GM19351 (cell line): ENCODE results near the gene BASP1.
A peak's percentile ranks its signal among the peaks of the same experiment; 100 is the strongest.

ENCODE experiments used
- ATAC-seq: cut with Tn5 transposase; IDR thresholded peaks from one replicate; pipeline ENCODE4 v1.9.1; 2021; ENCODE audit warnings: mild to moderate bottlenecking, moderate library complexity; ENCODE audit not compliant: unreplicated experiment

Gene BASP1

GRCh38 chr5:17217493-17218352 is at the start of gene BASP1:
TSS of gene BASP1 (plus strand) at chr5:17217631. CDS start at chr5:17275217, 57,586 bp downstream.
- ATAC-seq: peak; percentile 36

DNA sequence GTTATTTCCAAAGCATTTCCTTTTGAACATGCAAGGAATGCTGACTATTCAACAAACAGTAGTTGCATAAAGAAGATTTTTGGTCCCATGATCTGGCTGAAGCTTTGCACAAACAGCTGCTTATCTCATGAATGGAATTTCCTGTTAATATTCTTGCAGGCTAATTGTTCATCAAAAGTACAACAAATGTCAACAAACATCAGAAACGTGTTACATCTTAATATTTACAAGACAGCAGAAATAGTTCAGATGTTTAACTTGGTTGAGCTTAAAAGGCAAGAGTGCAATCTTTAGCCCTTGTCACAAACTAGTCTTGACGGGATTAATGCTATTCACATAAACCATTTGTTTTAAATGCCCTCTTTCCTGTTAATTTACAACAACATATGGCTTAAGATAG is 47.9 kb upstream of the BASP1 start:
- no peak for ATAC-seq

DNA sequence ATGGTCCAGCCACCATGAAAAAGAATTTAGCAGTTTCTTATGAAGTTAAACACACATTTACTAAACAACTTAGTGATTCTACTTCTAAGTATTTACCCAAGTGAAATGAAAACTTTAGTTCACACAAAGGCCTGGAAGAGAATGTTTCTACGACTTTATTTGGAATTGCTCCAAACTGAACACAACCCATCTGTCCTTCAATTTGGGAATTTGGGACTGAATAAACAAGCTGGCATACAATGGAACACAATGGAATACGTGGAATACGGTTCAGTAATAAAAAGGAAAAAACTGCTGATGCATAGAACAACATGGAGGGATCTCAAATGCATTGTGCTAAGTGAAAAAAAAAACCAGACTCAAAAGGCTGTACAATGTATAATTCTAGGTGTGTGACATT is 44.6 kb upstream of the BASP1 start:
- ATAC-seq: no peak

DNA sequence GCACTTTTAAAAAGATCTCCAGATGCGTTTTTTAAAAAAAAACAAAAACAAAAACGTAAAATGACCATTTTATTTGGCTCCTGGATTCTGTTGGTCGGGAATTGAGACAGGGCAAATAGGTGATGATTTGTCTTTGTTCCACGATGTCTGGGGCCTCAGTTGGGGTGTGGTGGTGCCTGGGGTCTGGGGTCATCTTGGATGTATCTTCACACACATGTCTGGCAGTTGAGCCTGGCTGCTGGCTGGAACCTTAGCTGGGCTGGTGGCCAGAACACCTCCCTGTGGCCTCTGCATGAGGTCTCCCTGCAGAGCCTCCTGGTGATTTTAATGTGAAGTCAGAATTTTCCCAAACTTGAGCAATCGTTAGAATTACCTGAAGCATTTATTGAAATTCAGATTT is 42.5 kb upstream of the BASP1 start:
- ATAC-seq: no peak

GRCh38 chr5:17177501-17178372 is 39.7 kb upstream of the BASP1 start:
- no peak for ATAC-seq

DNA sequence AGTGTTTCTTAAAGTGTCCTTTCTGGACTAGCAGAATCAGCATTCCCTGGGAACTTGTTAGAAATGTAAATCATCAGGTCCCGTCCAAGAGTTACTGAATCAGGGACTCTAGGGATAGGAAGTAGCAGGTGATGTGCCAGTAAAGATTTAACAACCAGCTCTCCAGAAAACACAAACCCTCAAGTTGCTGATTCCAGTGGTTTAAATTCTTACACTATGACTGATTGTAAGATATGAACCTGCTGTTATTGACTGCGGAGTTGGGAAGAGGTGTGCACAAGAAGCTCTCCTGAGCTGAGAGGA is 39.1 kb upstream of the BASP1 start:
- ATAC-seq: no peak

- ATAC-seq: no peak
These were observed 37.0 kb upstream of the BASP1 start for GRCh38 chr5:17180330-17180843.

GRCh38 chr5:17180864-17181723 is 36.3 kb upstream of the BASP1 start:
- ATAC-seq: no peak

DNA sequence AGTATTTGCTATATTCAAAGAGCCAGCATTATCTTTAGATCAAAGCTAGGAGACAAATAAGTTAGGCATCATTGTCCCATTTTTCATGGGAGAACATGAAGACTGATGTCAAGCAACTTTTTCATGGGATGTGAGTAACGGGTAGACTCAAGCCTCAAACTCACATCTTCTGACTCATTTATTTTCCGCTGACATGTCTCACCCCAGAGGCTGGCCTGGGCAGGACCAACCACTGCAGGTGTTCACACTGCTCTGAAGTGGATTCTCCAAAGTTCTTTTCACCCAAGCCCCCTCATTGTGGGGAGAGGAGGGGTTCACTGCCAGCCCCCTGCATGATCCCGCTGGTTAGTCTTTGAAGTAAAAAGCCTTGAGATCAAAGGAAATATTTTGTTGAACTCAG is 34.9 kb upstream of the BASP1 start:
- no peak for ATAC-seq

- no peak for ATAC-seq
These were observed 34.5 kb upstream of the BASP1 start for GRCh38 chr5:17182981-17183380.

GRCh38 chr5:17183831-17184230 is 33.6 kb upstream of the BASP1 start:
- ATAC-seq: no peak

GRCh38 chr5:17184588-17184987 is 32.8 kb upstream of the BASP1 start:
- ATAC-seq: no peak

DNA sequence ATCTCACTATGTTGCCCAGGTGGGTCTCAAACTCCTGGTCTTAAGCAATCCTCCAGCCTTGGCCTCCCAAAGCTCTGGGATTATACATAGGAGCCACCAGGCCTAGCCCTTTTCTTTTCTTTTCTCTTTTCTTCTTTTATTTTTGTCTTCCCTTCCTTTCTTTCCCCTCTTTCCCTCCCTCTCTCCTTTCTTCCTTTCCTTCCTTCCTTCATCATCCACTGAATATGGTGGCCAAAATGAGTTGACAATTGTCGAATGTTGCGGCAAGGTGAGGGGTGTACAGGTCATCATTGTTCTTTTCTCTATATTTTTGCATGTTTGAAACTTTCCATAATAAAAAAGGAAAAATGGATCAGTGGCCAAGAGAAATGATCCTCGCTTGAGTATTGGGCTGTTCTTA is 32.1 kb upstream of the BASP1 start:
- ATAC-seq: no peak

DNA sequence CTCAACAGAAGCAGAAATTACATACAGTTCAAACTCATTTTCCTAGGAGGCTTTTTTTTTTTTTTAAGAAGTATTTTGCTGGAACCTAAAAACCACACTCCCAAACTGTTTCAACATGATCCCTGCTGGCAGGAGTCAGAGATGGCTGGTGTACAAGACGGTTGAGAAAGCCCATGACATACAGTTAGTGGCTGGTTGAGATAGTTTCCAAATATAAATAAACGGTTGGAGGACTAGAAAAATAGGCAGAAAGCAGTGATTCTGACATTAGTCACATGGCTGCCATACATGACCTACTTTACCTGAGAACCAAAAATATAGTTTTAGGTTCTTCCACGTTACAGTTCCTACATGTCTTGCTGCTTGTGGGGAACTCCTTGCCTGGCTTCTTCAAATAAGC is 31.7 kb upstream of the BASP1 start:
- no peak for ATAC-seq

DNA sequence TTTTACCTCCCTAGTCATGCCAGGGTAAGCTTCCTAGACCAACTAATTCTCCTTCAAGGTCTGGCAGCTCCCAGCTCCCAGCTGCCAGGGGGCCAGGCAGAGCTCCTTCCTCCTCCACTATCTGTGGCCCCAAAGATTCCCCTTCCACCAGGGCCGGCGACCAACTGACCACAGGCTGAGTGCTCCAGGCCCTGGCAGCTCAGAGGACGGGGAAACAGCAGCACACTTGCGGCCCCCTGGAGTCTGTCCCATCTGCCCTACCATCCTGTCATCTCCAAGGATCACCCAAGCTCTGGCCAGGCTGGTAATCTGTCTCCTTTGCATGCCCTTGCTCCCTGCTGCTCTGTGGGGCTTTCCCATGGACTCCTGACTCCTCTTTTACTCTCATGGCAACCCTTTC is 31.2 kb upstream of the BASP1 start:
- no peak for ATAC-seq

DNA sequence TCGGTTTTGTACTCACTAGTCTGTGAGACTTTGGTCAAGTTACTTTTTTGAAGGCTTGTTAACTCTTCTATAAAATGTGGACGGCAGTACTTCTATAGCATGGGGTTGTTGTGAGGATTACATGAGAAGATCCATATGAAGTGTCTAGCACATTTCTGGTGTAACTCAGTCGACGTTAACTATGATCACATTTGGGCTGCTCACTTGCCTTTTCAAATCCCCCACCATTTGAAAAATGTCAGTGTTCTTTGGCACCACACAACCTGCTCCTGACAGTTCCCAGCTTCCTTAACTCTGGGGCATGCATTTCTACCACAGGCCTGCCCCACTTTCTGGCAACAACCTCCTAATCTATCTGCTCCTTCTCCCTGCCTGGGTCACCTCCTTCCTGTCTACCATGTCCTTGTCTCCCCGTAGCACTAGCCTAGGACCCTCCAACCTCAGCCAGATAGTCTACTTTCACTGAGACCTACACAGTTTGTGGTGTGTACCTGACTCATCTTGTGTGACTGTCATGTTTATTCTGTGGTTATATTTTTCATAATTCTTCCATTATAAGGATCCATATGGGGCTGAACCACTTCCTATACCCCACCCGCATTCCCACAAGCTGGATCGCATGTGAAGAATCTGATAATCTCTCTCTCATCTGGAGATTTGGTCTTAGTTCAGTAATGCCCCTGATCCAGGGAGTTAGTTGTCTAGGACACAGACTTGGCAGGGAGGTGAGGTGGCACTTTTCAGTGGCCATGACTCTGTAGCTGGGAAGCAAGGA is 30.2 kb upstream of the BASP1 start:
- ATAC-seq: no peak

GRCh38 chr5:17187786-17188170 is 29.7 kb upstream of the BASP1 start:
- ATAC-seq: no peak

GRCh38 chr5:17189381-17190036 is 27.9 kb upstream of the BASP1 start:
- ATAC-seq: peak; percentile 77

GRCh38 chr5:17190242-17190778 is 27.1 kb upstream of the BASP1 start:
- ATAC-seq: peak; percentile 52
